Activated CD4-positive, alpha-beta T cell treated with anti-CD3 and anti-CD28 coated beads, Interleukin-2, amount 50 U/mL, for 24 hours (primary cell): ENCODE data around the gene EMP2.

ENCODE experiments used
- DNase-seq, 2 donors: peaks; one replicate each; pipeline ENCODE4 v3.0.0-alpha.2; 2020; ENCODE audit warnings: low read depth in 1 of 2, low spot score in 1 of 2

The EMP2 gene

DNA sequence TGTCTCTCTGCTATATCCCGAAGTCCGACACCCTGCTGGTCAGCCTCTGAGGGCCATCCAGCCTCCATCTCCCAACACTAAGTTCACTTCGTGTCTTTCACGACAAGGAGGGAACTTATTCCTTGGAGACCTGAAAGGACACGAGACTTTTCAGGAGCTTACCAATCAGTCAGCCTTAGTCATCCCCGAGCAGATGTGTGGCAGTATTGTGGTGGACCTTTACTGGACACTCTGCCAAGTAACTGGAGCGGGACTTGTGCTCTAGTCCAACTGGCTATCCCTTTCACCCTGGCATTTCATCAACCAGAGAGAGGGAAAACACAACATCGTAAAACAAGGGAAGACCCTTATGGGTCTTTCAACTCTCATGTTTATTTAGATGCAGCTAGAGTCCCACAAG lies 87.1 kb downstream of the EMP2 start:
- DNase-seq, result no peak

DNA sequence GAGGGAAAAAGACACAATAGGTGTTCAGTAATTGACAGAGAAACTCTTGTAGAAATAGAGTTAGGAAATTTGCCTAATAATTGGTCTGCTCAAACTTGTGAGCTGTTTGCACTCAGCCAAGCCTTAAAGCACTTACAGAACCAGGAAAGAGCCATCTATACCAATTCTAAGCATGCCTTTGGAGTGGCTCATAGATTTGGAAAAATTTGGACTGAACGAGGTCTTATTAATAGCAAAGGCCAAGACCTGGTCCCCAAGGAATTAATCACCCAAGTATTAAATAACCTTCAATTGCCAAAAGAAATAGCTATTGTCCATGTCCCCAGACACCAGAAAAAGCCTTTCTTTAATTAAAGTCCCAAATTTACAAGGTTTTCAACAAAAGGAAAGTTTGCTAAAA lies 90.3 kb downstream of the EMP2 start:
- DNase-seq, result no peak

DNA sequence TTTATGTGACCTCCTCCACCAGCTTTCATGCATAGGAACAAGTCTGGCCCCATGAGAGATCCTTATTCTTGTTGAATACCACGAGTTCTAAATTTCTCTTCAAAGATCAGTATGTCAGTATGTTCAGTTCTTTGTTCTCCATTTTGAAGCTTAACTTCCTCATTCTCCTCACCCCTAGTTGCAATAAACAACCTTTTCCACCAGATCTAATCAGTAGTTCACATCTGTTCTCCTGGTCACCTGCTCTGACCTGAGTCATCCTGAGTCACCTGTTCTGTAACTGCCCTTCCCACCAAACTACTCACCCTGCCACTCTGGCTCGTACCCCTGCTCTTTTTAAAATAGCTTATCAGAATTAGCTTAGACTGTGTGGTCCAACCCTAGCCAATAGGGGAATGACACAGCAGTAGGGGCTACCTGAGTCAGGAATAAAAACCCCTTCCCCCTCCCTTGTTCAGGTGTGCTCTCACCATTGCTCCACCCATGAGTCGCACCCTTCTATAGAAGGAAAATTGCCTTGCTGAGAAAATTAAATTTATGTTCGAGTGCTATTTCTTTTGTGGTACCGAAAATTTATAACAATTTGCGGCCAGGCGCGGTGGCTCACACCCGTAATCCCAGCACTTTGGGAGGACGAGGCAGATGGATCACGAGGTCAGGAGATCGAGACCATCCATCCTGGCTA lies 94.6 kb downstream of the EMP2 start:
- DNase-seq, result no peak

GRCh38 chr16:10485159-10485558 lies 95.2 kb downstream of the EMP2 start:
- no peak for DNase-seq

DNA sequence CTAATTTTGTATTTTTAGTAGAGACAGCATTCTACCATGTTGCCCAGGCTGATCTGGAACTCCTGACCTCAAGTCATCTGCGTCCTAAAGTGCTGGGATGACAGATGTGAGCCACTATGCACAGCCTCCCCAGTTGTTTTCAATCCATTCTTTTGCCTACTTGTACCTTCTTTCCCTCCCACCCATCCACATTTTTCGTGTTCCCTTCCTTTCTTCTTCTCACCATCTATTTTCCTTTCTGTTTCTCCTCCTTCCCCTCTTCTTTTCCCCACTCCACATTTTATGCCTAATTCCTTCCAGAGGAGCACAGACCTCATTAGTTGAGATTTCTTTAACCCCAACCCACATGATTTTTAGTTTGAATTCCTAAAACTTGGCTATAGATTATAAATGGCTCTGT lies 100.2 kb downstream of the EMP2 start:
- DNase-seq, result no peak
